HG03378 (cell line): ENCODE results near the gene FNDC3B.

Experiments
- ATAC-seq: cut with Tn5 transposase; IDR thresholded peaks from one replicate; pipeline ENCODE4 v1.9.1; 2021; ENCODE audit warnings: mild to moderate bottlenecking, moderate library complexity; ENCODE audit not compliant: unreplicated experiment

The FNDC3B gene

GRCh38 chr3:172410702-172411477 lies 371.5 kb downstream of the FNDC3B start:
- ATAC-seq = no peak

- no peak for ATAC-seq
Observed at GRCh38 chr3:172411478-172411947, 372.1 kb downstream of the FNDC3B start.

- no peak for ATAC-seq
Observed at GRCh38 chr3:172415323-172415722, 375.9 kb downstream of the FNDC3B start.

DNA sequence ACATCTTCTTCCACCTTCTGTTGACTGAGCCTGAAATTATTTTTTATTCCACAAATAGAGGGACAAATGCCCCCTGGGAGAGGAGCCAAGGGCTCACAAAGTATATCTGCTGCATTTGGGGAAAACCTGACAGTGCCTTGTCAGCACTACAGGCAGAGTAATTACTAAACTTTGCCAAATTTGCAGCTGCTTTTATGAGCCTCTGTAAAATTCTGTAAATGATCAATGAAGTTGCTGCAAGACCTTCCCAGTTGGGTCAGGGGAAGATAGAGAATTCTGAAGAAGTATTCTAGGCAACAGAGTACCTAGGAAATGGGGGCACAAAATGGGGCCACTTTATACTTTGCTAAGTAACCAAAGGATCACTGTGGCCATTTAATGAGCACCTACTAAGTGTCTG lies 398.3 kb downstream of the FNDC3B start:
- ATAC-seq = no peak

GRCh38 chr3:172438186-172438585 lies 398.8 kb downstream of the FNDC3B start:
- ATAC-seq = no peak

- ATAC-seq = no peak
Observed at GRCh38 chr3:172441581-172441980, 402.2 kb downstream of the FNDC3B start.

- no peak for ATAC-seq
Observed at GRCh38 chr3:172442606-172443005, 403.2 kb downstream of the FNDC3B start.

GRCh38 chr3:172444821-172445220 lies 405.4 kb downstream of the FNDC3B start:
- ATAC-seq = no peak

- no peak for ATAC-seq
Observed at GRCh38 chr3:172446198-172446597, 406.8 kb downstream of the FNDC3B start.

DNA sequence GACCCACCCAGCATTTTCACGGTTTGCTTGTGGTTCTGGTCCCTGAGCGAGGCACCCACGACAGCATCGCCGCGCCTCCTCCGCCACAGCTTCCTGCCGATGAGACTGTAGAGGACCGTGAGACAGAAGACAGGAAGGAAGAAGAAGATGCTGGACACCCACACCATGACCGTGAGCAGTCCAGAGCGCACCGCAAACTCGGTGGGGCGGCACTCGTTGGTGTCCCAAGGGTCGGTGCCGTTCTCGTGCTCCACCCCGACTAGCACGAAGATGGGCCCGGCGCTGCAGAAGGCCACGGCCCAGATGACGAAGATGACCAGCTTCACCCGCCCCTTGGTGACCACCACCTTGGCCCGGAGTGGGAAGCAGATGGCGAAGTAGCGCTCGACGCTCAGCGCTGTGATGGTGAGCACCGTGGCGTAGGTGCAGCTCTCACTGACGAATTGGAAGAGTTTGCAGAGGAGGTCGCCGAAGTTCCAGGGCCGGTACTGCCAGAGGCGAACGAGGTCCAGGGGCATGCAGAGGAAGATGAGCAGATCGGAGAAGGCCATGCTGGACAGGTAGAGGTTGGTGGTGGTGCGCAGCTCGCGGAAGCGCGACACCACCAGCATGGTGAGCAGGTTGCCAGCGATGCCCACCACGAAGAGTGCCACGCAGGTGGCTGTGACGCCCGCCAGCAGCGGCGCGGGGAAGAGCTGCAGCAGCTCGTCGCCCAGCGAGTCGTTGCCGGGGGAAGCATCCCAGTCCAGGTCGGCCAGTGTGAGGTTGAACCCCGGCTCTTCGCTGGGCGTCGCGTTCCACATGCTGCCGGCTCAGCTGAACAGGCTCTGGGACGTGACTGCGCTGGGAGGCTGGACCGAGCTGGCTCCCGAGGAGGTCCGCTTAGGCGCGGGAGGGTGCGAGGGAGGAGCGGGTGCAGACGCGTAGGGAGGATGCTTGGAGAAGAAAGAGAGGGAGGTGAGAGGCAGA lies 408.5 kb downstream of the FNDC3B start, which contains the start of gene GHSR:
Gene GHSR, minus strand, starts transcription at position 846 of the 969 bp plus-strand sequence. Its CDS starts 43 bp downstream, at position 803.
- ATAC-seq = no peak

DNA sequence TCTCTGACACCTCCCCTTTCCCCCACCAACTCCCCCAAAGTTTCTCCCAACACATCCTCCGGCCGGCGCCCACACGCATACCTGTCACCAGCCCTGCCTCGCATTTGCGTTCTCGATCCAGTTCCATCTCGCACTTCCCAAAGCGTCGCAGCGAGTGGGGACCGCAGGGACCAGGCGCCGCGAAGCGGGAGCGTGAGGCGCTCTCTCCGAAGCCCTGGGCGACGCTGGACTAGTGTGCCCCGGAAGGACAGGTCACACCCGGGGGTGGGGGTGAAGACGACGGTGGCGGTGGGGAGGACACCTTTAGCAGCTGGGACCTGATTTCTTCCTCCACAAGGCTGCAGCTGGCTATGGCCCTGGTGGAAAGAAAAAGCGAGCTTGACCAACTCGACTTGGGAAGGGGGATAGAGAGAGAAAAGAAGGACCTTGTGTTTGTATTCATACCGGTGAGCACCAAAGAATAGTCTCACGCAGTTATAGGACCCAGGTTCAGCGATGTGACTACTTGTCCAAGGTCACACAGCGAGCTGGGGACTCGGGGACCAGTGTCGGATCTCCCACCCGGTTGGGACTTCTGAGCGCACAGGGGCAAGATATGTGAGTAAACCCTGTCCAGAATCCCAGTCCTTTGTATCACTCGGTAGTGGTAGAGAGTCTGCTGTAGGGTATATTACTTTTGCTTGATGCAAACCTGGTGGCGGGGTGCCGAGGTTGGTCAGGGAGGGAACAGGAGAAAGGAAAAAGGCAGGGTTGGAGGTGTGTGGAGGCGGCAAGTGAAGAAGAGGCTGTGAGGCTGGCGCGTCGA lies 409.5 kb downstream of the FNDC3B start:
- ATAC-seq = no peak

DNA sequence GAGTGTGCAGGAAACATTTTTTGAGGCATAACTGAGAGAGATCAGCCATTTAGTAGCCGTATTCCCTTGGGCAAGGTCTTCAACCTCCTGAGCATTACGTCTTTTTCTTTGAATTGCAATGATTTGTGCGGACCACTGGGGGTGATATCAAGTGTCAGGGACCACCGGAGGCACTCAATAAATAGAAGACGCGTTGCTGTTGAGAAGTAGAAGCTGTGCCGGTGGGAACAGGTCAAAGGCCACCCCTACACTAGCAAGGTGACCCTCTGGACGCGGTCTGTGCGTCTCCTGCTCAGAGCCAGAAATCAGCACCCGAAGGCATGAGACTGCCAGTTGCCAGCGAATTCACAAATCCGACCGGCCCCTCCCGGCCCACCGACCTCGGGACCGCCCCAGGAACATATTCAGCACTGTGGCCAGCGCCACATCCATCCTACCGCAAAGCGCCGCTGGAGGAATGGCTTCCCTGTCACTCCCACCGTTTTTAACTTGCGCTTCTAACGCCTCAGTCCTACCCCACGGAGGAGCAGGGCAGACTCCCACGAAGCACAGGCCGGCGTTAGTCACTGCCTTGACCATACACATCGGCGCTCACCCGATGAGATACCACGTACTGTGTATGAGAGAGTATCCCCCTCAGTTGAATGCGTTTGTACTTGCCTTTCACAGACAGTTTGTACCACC lies 410.2 kb downstream of the FNDC3B start:
- ATAC-seq = no peak
